CD8-positive, alpha-beta memory T cell (primary cell): ENCODE data around the gene NANOS2. TPM values are rescaled to one million over a fixed set of nuclear protein-coding genes. Genes with fewer than 3 reads are reported as not detected.

Experiments used
- CTCF ChIA-PET: fragments of 350-600 bp; sonication (Branson Sonifier 250); formaldehyde crosslinking; loops from one replicate; lab custom pipeline; 2021; ENCODE audit warnings: antibody characterized with exemption; lab: Charles Lee
- POLR2A ChIA-PET: fragments of 350-600 bp; sonication (Branson Sonifier 250); formaldehyde crosslinking; loops from one replicate; lab custom pipeline; 2021; ENCODE audit warnings: antibody characterized with exemption; lab: Charles Lee
- DNase-seq, 5 donors: peaks; one replicate each; pipeline versions ENCODE4 v3.0.0 to v3.0.0-alpha.2; 2020 to 2022; ENCODE audit warnings: mixed read lengths in 1 of 5
- H3K27ac ChIP-seq: one replicate; pipeline ENCODE4 v1.7.0; 2013; ENCODE audit warnings: low read depth, mild to moderate bottlenecking, low read length, moderate library complexity
- H3K27me3 ChIP-seq: 2 replicates; pipeline ENCODE4 v1.7.0; 2013; ENCODE audit warnings: low read length, mild to moderate bottlenecking; ENCODE audit not compliant: insufficient read depth, poor library complexity, severe bottlenecking
- H3K36me3 ChIP-seq: 2 replicates; pipeline ENCODE4 v1.7.0; 2013; ENCODE audit warnings: mild to moderate bottlenecking, low read length, moderate library complexity; ENCODE audit not compliant: insufficient read depth
- H3K4me1 ChIP-seq: 2 replicates; pipeline ENCODE4 v1.7.0; 2013; ENCODE audit warnings: mild to moderate bottlenecking, low read length, moderate library complexity; ENCODE audit not compliant: insufficient read depth
- H3K4me3 ChIP-seq: 2 replicates; pipeline ENCODE4 v1.7.0; 2013; ENCODE audit warnings: mild to moderate bottlenecking, low read length
- H3K9me3 ChIP-seq: 2 replicates; pipeline ENCODE4 v1.7.0; 2013; ENCODE audit warnings: mild to moderate bottlenecking, low read length
- H3K27ac Mint-ChIP-seq, 8 donors: one replicate each; pipeline ENCODE4 v1.8.0; 2020 to 2021; ENCODE audit warnings: mixed read lengths in 8 of 8, mild to moderate bottlenecking in 6 of 8, inconsistent platforms in 3 of 8, moderate library complexity in 3 of 8
- H3K27me3 Mint-ChIP-seq, 2 donors: one replicate each; pipeline ENCODE4 v1.8.0; 2020 to 2021; ENCODE audit warnings: mixed read lengths in 2 of 2, mild to moderate bottlenecking in 1 of 2, moderate library complexity in 1 of 2
- H3K36me3 Mint-ChIP-seq, 3 donors: one replicate each; pipeline ENCODE4 v1.8.0; 2020 to 2021; ENCODE audit warnings: mixed read lengths in 3 of 3, inconsistent platforms in 1 of 3, mild to moderate bottlenecking in 1 of 3
- H3K4me1 Mint-ChIP-seq, 3 donors: one replicate each; pipeline ENCODE4 v1.8.0; 2020 to 2021; ENCODE audit warnings: mixed read lengths in 3 of 3, inconsistent platforms in 1 of 3, mild to moderate bottlenecking in 1 of 3
- H3K4me3 Mint-ChIP-seq, 7 donors: one replicate each; pipeline ENCODE4 v1.8.0; 2020 to 2021; ENCODE audit warnings: mixed read lengths in 7 of 7, mild to moderate bottlenecking in 6 of 7, moderate library complexity in 4 of 7, inconsistent platforms in 2 of 7
- H3K9me3 Mint-ChIP-seq, 5 donors: one replicate each; pipeline ENCODE4 v1.8.0; 2020 to 2022; ENCODE audit warnings: mixed read lengths in 5 of 5, mild to moderate bottlenecking in 3 of 5, moderate library complexity in 2 of 5, inconsistent platforms in 1 of 5
- polyA plus RNA-seq: library from polyadenylated mRNA; unstranded; fragments of 300-500 nt; fragmentation: Illumina TruSeq; gene quantifications from one replicate; pipeline ENCODE4 v1.2.3, GENCODE V29; 2021
- total RNA-seq, 2 experiments: library from RNA; stranded (reverse); gene quantifications; one replicate each; pipeline ENCODE4 v1.2.3, GENCODE V29; 2021

NANOS2 gene
- total and polyA plus RNA-seq, 3 experiments from 2014 or later = not detected

- Mint-ChIP-seq H3K4me3 (no peak overlapping the region), H3K36me3 (peaks cover 0 to 8% (median 0%) of the 10 kb centered on the region in 3 donors), H3K27me3 (peaks cover 3 to 25% of the 10 kb centered on the region in 2 donors), H3K27ac (no peak overlapping the region), H3K9me3 (peaks cover 0 to 2% (median 0%) of the 10 kb centered on the region in 5 donors), H3K4me1 (peaks cover 6 to 11% (median 8%) of the 10 kb centered on the region in 3 donors)
- H3K4me1 ChIP-seq = peaks cover 8% of the 10 kb centered on the region
- H3K27me3 ChIP-seq = no peaks in the 10 kb centered on the region
- no peak for DNase-seq
- no peaks in the 10 kb centered on the region for H3K36me3 ChIP-seq
- ChIA-PET POLR2A (no interaction called here), CTCF (no interaction called here)
- no peak overlapping the region for H3K27ac ChIP-seq
- no peaks in the 10 kb centered on the region for H3K9me3 ChIP-seq
- H3K4me3 ChIP-seq = no peak overlapping the region
Measured at GRCh38 chr19:45906221-45906620, 8.4 kb downstream of the NANOS2 start.

GRCh38 chr19:45905011-45905410 lies 9.6 kb downstream of the NANOS2 start:
- POLR2A ChIA-PET = interaction anchor here (0.7 kb wide), 1 partner anchor 188 kb away, joined by 3 read pairs; no protein-coding TSS in a partner anchor
- Mint-ChIP-seq H3K27me3 (peaks cover under 1 to 16% of the 10 kb centered on the region in 2 donors), H3K4me1 (peaks cover 16 to 22% (median 16%) of the 10 kb centered on the region in 3 donors), H3K4me3 (no peak overlapping the region), H3K36me3 (peaks cover 0 to 14% (median 0%) of the 10 kb centered on the region in 3 donors), H3K9me3 (peaks cover 0 to under 1% (median 0%) of the 10 kb centered on the region in 5 donors), H3K27ac (no peak overlapping the region)
- Histone ChIP-seq H3K36me3 (no peaks in the 10 kb centered on the region), H3K27ac (no peak overlapping the region), H3K4me1 (peaks cover 16% of the 10 kb centered on the region), H3K9me3 (no peaks in the 10 kb centered on the region), H3K4me3 (no peak overlapping the region), H3K27me3 (no peaks in the 10 kb centered on the region)
- no peak for DNase-seq
- CTCF ChIA-PET = no interaction called here

DNA sequence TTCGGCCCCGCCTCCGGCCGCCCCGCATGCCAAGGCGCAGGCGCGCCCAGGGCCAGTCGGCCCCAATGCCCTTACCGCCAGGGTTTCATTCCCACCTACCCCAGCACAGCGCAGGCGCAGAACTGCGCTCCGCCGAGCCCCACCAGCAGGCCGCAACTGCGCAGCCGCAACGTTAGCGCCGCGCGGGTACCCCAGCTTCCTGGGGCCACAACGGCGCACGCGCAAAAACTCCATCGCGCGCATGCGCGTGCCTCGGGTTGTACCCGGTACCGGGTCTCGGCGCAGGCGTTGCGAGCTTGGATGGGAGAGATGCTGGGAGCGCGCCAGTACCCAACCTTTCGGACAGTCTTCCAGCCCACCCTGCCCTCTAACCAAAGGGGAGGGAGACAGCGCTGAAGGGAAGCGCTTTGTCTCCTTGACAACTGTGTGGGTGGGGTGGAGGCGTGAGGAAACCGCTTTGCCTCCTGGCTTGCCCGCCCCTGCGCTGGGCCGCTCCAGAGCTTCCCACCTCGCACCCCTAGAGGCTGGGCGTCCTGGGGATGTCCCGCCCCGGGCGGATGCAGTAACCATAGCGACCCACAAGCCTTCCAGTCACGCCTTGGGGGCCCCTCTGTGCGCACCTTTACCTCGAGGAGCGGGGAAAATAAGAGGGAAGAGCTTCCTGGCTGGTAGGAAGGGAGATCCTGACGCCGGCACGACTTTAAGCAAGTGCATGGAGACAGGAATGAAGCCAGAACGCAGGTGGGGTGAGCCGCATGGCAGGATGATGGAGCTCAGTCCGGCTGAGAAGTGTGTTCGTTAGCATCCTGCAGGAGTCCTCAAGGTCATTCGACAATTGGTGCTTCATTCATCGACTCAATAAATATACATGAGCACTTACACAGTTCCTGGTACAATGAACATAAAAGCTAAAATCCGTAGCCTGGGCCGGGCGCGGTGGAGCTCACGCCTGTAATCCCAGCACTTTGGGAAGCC lies 11.6 kb downstream of the NANOS2 start:
- Histone ChIP-seq H3K4me3 (peak overlapping the region; percentile 74), H3K36me3 (no peaks in the 10 kb centered on the region), H3K27me3 (no peaks in the 10 kb centered on the region), H3K9me3 (no peaks in the 10 kb centered on the region), H3K27ac (peak overlapping the region; percentile 68), H3K4me1 (peaks cover 16% of the 10 kb centered on the region)
- Mint-ChIP-seq H3K4me3 (peak overlapping the region; percentile 94 to 100 (median 97)), H3K9me3 (no peaks in the 10 kb centered on the region), H3K27me3 (peaks cover 0 to 5% of the 10 kb centered on the region in 2 donors), H3K27ac (peak overlapping the region; percentile 82 to 96 (median 89)), H3K36me3 (peaks cover 0 to 28% (median 0%) of the 10 kb centered on the region in 3 donors), H3K4me1 (peaks cover 17 to 25% (median 19%) of the 10 kb centered on the region in 3 donors)
- peak; percentile 99 to 100 (median 99) for DNase-seq
- POLR2A ChIA-PET = interaction anchor here (0.6 to 3.6 kb wide), 8 partner anchors 13 to 786 kb away, joined by 3 to 19 read pairs (median 7); partner anchors contain the start of genes BLOC1S3, CCDC61, IRF2BP1 and SIX5
- CTCF ChIA-PET = interaction anchor here (1.0 to 4.5 kb wide), 6 partner anchors 17 to 133 kb away, joined by 3 to 20 read pairs (median 10); partner anchors contain the start of genes FOXA3, IRF2BP1, SIX5 and SYMPK

- H3K27ac Mint-ChIP-seq = peak within 1 kb of the TSS; percentile 85 to 98 (median 93)
- Histone ChIP-seq H3K27ac (peak within 1 kb of the TSS; percentile 68), H3K4me1 (peaks cover 16% of the 10 kb centered on the region), H3K9me3 (no peaks in the 10 kb centered on the region), H3K27me3 (no peaks in the 10 kb centered on the region), H3K4me3 (peak within 1 kb of the TSS; percentile 74), H3K36me3 (no peaks in the 10 kb centered on the region)
- no peaks in the 10 kb centered on the region for H3K9me3 Mint-ChIP-seq
- peak within 1 kb of the TSS; percentile 94 to 100 (median 97) for H3K4me3 Mint-ChIP-seq
- peaks cover 0 to 28% (median 0%) of the 10 kb centered on the region in 3 donors for H3K36me3 Mint-ChIP-seq
- ChIA-PET POLR2A (interaction anchor here (1.0 to 3.6 kb wide), 5 partner anchors 16 to 724 kb away, joined by 5 to 19 read pairs (median 10); partner anchors contain the start of genes BLOC1S3, CCDC61, IRF2BP1 and SIX5), CTCF (interaction anchor here (1.0 to 4.5 kb wide), 6 partner anchors 12 to 107 kb away, joined by 3 to 20 read pairs (median 8); partner anchors contain the start of genes FOXA3, IRF2BP1 and SYMPK)
- H3K27me3 Mint-ChIP-seq = peaks cover 0 to 5% of the 10 kb centered on the region in 2 donors
- DNase-seq = peak in 2 of 5 donors; percentile 4 to 14
- peaks cover 17 to 25% (median 19%) of the 10 kb centered on the region in 3 donors for H3K4me1 Mint-ChIP-seq
Measured at GRCh38 chr19:45901912-45902650, 12.5 kb downstream of the NANOS2 start, which contains the start of gene MYPOP. TSS of gene MYPOP (minus strand) at chr19:45902613. CDS start at chr19:45901773, 840 bp downstream.

- CTCF ChIA-PET = interaction anchor here (1.4 to 4.5 kb wide), 4 partner anchors 11 to 38 kb away, joined by 3 to 20 read pairs (median 15); partner anchors contain the start of genes FOXA3, IRF2BP1 and SYMPK
- H3K27me3 Mint-ChIP-seq = peaks cover 0 to 2% of the 10 kb centered on the region in 2 donors
- H3K36me3 Mint-ChIP-seq = peaks cover 0 to 31% (median 0%) of the 10 kb centered on the region in 3 donors
- H3K4me3 ChIP-seq = no peak overlapping the region
- peak in 4 of 5 donors; percentile 13 to 53 (median 38) for DNase-seq
- H3K4me1 Mint-ChIP-seq = peaks cover 17 to 25% (median 19%) of the 10 kb centered on the region in 3 donors
- H3K9me3 Mint-ChIP-seq = no peaks in the 10 kb centered on the region
- no peak overlapping the region for H3K27ac ChIP-seq
- POLR2A ChIA-PET = interaction anchor here (1.9 to 3.6 kb wide), 3 partner anchors 15 to 94 kb away, joined by 10 to 19 read pairs (median 11); partner anchors contain the start of genes CCDC61, IRF2BP1 and SYMPK
- no peaks in the 10 kb centered on the region for H3K36me3 ChIP-seq
- no peaks in the 10 kb centered on the region for H3K9me3 ChIP-seq
- peak overlapping the region in 6 of 7 donors; percentile 45 to 100 (median 70) for H3K4me3 Mint-ChIP-seq
- no peaks in the 10 kb centered on the region for H3K27me3 ChIP-seq
- H3K4me1 ChIP-seq = peaks cover 16% of the 10 kb centered on the region
- peak overlapping the region in 1 of 8 donors; percentile 96 for H3K27ac Mint-ChIP-seq
Measured at GRCh38 chr19:45901432-45901911, 13.1 kb downstream of the NANOS2 start.

DNA sequence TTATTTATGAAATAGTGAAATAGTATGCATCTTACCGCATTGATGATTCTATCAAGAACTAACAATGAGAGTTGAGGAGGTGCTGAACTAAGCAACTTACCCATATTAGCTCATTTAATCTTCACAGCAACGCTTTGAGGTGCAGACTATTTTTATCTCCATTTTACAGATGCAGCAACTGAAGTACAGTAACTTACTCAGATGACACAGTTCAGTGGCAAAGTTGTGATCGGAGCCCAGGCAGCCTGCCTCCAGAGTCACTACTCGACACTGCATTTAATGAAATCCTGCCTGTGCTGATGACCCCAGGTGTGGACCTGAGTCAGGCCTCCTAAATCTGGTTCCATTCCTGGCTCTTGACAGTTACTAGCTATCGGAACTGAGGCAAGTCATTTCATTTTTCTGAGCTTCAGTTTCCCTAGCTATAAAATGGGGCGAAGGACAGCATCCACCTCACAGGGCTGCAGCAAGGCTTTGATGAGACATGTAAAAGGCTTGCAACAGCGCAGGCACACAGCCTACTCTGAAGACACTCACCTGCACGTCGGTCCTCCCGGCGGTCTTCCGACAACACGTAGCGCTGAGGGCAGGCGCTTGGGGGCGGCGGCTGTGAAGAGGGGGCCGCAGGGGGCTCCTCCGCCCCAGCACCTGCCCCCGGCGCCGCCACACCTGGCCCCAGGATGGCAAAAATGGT lies 13.7 kb downstream of the NANOS2 start:
- Histone ChIP-seq H3K4me3 (no peak overlapping the region), H3K27me3 (no peaks in the 10 kb centered on the region), H3K36me3 (no peaks in the 10 kb centered on the region), H3K4me1 (peaks cover 16% of the 10 kb centered on the region), H3K27ac (no peak overlapping the region), H3K9me3 (no peaks in the 10 kb centered on the region)
- Mint-ChIP-seq H3K36me3 (peaks cover 0 to 34% (median 0%) of the 10 kb centered on the region in 3 donors), H3K27me3 (no peaks in the 10 kb centered on the region), H3K4me3 (peak overlapping the region; percentile 46 to 100 (median 60)), H3K9me3 (no peaks in the 10 kb centered on the region), H3K4me1 (peaks cover 17 to 25% (median 19%) of the 10 kb centered on the region in 3 donors), H3K27ac (peak overlapping the region in 3 of 8 donors; percentile 23 to 68 (median 43))
- CTCF ChIA-PET = interaction anchor here (1.4 to 4.5 kb wide), 3 partner anchors 11 to 37 kb away, joined by 3 to 20 read pairs (median 14); partner anchors contain the start of genes FOXA3 and SYMPK
- POLR2A ChIA-PET = interaction anchor here (3.6 kb wide), 1 partner anchor 14 kb away, joined by 19 read pairs; the partner anchor contains the start of gene IRF2BP1
- no peak for DNase-seq
